ENCODE data around the gene B4GALT2.

GRCh38 chr1:44034976-44035716 is 56.1 kb downstream of the B4GALT2 start:
- no peak for TF ChIP-seq CTCF (IDR thresholded peaks at IDR 0.05)
- no peak for TF ChIP-seq POLR2A (IDR thresholded peaks at IDR 0.05)
